Hepatocyte (in vitro differentiated cells): ENCODE results near the gene PRPF19.

Source experiments
- EZH2 ChIP-seq: fragments of 200-600 bp; sonication (generic); IDR thresholded peaks from 2 replicates; pipeline ENCODE4 v1.6.1; 2016; ENCODE audit warnings: antibody characterized with exemption, mild to moderate bottlenecking, borderline replicate concordance
- EZH2phosphoT487 ChIP-seq: fragments of 200-600 bp; sonication (generic); IDR thresholded peaks from one replicate; pipeline ENCODE4 v1.6.1; 2018; ENCODE audit warnings: antibody characterized with exemption, mild to moderate bottlenecking, low read depth, moderate library complexity; ENCODE audit not compliant: unreplicated experiment, severe bottlenecking
- TF ChIP-seq, protein P1 (sequence below): fragments of 200-600 bp; sonication (generic); IDR thresholded peaks from 2 replicates; pipeline ENCODE4 v1.5.1; 2016; ENCODE audit warnings: antibody characterized with exemption, mild to moderate bottlenecking; ENCODE audit not compliant: poor library complexity

DNA sequence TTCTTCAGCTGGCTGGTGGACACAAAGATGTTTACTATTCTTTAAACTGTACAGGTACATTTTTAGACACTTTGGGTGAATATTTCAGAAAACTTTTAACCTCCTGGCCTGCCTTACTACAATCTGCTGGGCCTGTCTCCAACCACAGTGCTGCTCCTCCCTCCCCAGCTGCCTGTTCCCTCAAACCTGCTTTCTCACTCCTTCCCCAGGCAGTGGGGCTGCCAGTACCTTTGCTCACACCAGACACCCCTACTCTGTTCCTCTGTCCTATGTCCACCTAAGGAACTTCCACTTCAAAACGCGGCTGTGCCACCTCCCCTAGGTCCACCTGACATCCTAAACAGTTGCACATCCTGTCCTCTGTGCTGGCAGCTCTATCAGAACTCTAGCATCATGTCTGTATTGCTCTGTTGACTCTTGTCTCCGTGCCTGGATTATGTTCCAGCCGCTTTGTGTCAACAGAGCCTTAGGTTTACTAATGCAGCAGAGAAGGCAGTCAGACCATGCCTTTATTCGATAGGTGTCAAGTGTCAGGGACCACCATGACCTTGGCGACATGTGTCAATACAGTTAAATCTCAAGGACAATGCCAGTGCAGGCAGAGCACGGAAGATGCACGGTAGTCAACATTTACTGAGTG, 25.6 kb downstream of the PRPF19 start:
- TF ChIP-seq, protein P1, sequence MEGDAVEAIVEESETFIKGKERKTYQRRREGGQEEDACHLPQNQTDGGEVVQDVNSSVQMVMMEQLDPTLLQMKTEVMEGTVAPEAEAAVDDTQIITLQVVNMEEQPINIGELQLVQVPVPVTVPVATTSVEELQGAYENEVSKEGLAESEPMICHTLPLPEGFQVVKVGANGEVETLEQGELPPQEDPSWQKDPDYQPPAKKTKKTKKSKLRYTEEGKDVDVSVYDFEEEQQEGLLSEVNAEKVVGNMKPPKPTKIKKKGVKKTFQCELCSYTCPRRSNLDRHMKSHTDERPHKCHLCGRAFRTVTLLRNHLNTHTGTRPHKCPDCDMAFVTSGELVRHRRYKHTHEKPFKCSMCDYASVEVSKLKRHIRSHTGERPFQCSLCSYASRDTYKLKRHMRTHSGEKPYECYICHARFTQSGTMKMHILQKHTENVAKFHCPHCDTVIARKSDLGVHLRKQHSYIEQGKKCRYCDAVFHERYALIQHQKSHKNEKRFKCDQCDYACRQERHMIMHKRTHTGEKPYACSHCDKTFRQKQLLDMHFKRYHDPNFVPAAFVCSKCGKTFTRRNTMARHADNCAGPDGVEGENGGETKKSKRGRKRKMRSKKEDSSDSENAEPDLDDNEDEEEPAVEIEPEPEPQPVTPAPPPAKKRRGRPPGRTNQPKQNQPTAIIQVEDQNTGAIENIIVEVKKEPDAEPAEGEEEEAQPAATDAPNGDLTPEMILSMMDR = no peak
- TF ChIP-seq EZH2 (no peak), EZH2phosphoT487 (no peak)
